Measurements from ENCODE around the gene NTHL1.

DNA sequence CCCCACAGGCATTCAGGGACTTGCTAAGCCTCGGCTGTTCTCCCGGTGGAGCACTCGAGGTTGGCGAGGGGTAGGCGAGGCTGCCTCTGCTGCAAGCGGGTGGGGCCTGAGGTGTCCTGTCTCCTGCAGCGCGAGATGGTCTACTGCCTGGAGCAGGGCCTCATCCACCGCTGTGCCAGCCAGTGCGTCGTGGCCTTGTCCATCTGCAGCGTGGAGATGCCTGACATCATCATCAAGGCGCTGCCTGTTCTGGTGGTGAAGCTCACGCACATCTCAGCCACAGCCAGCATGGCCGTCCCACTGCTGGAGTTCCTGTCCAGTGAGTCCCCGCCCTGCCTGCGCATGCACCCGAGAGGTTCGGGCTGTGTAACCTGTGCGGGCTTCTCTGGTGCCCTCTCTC, 26.4 kb upstream of the NTHL1 start:
- no peak for TF ChIP-seq EZH2 (IDR thresholded peaks at IDR 0.05; ENCODE audit: low read length, missing control alignments)
- TF ChIP-seq CTCF (conservative IDR thresholded peaks at IDR 0.05 in 1 of 2, IDR thresholded peaks at IDR 0.05 in 1 of 2; ENCODE audit: low read depth in 1 of 2, low read length in 2 of 2), result no peak
